Measurements from ENCODE around the gene AJAP1. TPM values are rescaled to one million over a fixed set of nuclear protein-coding genes. Genes with fewer than 3 reads are reported as not detected.
A peak's percentile ranks its signal among the peaks of the same experiment; 100 is the strongest.

The AJAP1 gene
- total and polyA plus RNA-seq, 2 of the 8 experiments (the other 6 are each of a cell fraction or from before 2014, with no cell fraction given) = 1.9 to 6.2 TPM

DNA sequence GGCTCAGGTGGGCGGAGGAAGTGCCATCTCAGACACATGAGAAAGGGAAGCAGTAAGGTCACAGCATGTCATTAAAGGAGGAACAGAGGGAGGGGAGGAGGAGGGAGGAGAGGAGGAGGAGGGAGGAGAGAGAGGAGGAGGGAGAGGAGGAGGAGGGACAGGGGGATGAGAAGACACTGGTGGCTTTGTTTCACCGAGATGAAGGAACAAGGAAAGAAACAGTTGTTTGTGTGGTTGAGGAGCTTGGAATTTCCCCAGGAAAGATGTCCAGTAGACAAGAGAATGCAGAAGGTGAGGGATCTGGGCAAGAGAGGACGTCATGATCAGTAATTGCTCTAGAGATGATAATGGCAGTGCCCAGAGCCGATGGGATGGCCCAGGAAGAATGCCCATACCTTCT lies 97.7 kb downstream of the AJAP1 start:
- Histone ChIP-seq H4K20me1 (replicated peaks in 1 of 2; ENCODE audit: control insufficient read depth in 1 of 2, insufficient read depth in 2 of 2, low read length in 2 of 2) (peaks cover 2 to 4% of the 10 kb centered on the region in 2 experiments), H2BK12ac (ENCODE audit: low read depth, low read length) (peak overlapping the region; percentile 69; the same call in 1 of the 2 replicates), H3K27me3 (replicated peaks in 1 of 4; ENCODE audit: control insufficient read depth in 3 of 4, extremely low read depth in 1 of 4, insufficient read depth in 3 of 4, low read length in 3 of 4) (peaks cover 0 to under 1% (median 0%) of the 10 kb centered on the region in 4 experiments; a peak in 1 of 7 replicates), H2AK5ac (ENCODE audit: low read depth, low read length) (no peak overlapping the region), H3K27ac (ENCODE audit: low read depth, low read length) (no peak overlapping the region), H2BK20ac (ENCODE audit: low read length) (no peak overlapping the region), H3K4me3 (ENCODE audit: extremely low read depth in 1 of 4, insufficient read depth in 2 of 4, low read depth in 3 of 4, low read length in 4 of 4) (no peak overlapping the region), H4K8ac (ENCODE audit: extremely low read depth, insufficient read depth, low read length) (no peak overlapping the region), H3K14ac (ENCODE audit: insufficient read length) (no peak overlapping the region), H3K23me2 (ENCODE audit: low read depth, low read length) (peaks cover 2% of the 10 kb centered on the region; the same call in 1 of the 2 replicates), H3K36me3 (ENCODE audit: control insufficient read depth in 2 of 4, insufficient read depth in 4 of 4, low read length in 3 of 4) (no peaks in the 10 kb centered on the region), H2BK5ac (ENCODE audit: low read depth, low read length) (0 out of 2 replicates have a peak overlapping the region, but pooled peaks have one; percentile 17), H4K5ac (ENCODE audit: insufficient read length, low read depth, low read length) (no peak overlapping the region), H3K4me2 (ENCODE audit: insufficient read depth in 1 of 2, low read depth in 2 of 2, low read length in 2 of 2) (no peak overlapping the region), H3K9ac (replicated peaks in 1 of 4; ENCODE audit: extremely low read depth in 1 of 4, low read depth in 3 of 4, low read length in 3 of 4) (no peak overlapping the region), H2BK120ac (replicated peaks; ENCODE audit: low read depth, low read length) (no peak overlapping the region), H3K79me2 (ENCODE audit: control insufficient read depth in 1 of 2, insufficient read depth in 2 of 2, low read length in 2 of 2) (no peaks in the 10 kb centered on the region), H3K56ac (replicated peaks; ENCODE audit: insufficient read length, low read depth, low read length) (no peak overlapping the region), H3K4ac (replicated peaks; ENCODE audit: insufficient read length, low read depth, low read length) (no peak overlapping the region), H2BK15ac (ENCODE audit: low read length) (0 out of 2 replicates have a peak overlapping the region, but pooled peaks have one; percentile 8), H2AFZ (ENCODE audit: low read length) (no peak overlapping the region), H3K9me3 (ENCODE audit: insufficient read depth in 2 of 2, low read depth in 1 of 2, low read length in 1 of 2) (peaks cover 5 to 8% of the 10 kb centered on the region in 2 experiments; a peak in 1 of 4 replicates), H3K79me1 (ENCODE audit: low read depth, low read length) (0 out of 2 replicates have a peak, but pooled peaks cover 2% of the 10 kb centered on the region), H4K91ac (replicated peaks; ENCODE audit: insufficient read length, low read length) (no peak overlapping the region), H3K4me1 (replicated peaks in 1 of 4; ENCODE audit: control insufficient read depth in 3 of 4, insufficient read depth in 4 of 4, low read length in 3 of 4) (peaks cover 10 to 23% (median 15%) of the 10 kb centered on the region in 4 experiments), H3K18ac (ENCODE audit: extremely low read depth, low read length) (no peak overlapping the region), H3K23ac (ENCODE audit: insufficient read length) (no peak overlapping the region)
- CTCF ChIA-PET (ENCODE audit: partially characterized antibody) = interaction anchor here (0.9 kb wide), 1 partner anchor 33 kb away, joined by 3 read pairs; no protein-coding TSS in a partner anchor
- 87% methylated on average over 4 of the region's 4 CpGs; no CpG with 5 or more reads in 1 of the 2 experiments for WGBS, 2 experiments (ENCODE audit: extremely low coverage in 1 of 2, insufficient coverage in 1 of 2, insufficient read length in 1 of 2, insufficient replicate concordance in 2 of 2, low coverage in 1 of 2, low lambda C conversion rate in 2 of 2, missing lambda C conversion rate in 1 of 2)
- no peak for DNase-seq (ENCODE audit: low read depth in 1 of 2, low spot score in 2 of 2)
- TF ChIP-seq MAFK (IDR thresholded peaks at IDR 0.05; ENCODE audit: low read depth, low read length) = no peak
- TF ChIP-seq SP4 (IDR thresholded peaks at IDR 0.05; ENCODE audit: low read length) = no peak
- TF ChIP-seq CREB1 (IDR thresholded peaks at IDR 0.05) = no peak
- TF ChIP-seq SAP30 (IDR thresholded peaks at IDR 0.05; ENCODE audit: insufficient read depth, insufficient replicate concordance, low read length) = no peak
- TF ChIP-seq CBX5 (IDR thresholded peaks at IDR 0.05; ENCODE audit: low read depth, low read length) = no peak
- TF ChIP-seq SUZ12 (IDR thresholded peaks at IDR 0.05; ENCODE audit: low read length) = no peak
- no peak for TF ChIP-seq EZH2 (IDR thresholded peaks at IDR 0.05; ENCODE audit: low read depth, low read length, severe bottlenecking)
- TF ChIP-seq HDAC6 (IDR thresholded peaks at IDR 0.05; ENCODE audit: low read depth, low read length) = no peak
- no peak for TF ChIP-seq SRF (IDR thresholded peaks at IDR 0.05; ENCODE audit: low read depth, low read length)
- no peak for TF ChIP-seq RAD21 (IDR thresholded peaks at IDR 0.05 in 1 of 2, conservative IDR thresholded peaks at IDR 0.05 in 1 of 2; ENCODE audit: low read depth in 2 of 2, low read length in 2 of 2)
- TF ChIP-seq CHD1 (IDR thresholded peaks at IDR 0.05; ENCODE audit: low read depth, low read length) = no peak
- TF ChIP-seq EGR1 (IDR thresholded peaks at IDR 0.05; ENCODE audit: borderline replicate concordance, low read depth, low read length) = no peak
- no peak for TF ChIP-seq GTF2F1 (IDR thresholded peaks at IDR 0.05; ENCODE audit: borderline replicate concordance, low read depth, low read length)
- FAIRE-seq = no peak
- POLR2A ChIA-PET (ENCODE audit: partially characterized antibody) = no interaction called here

All from H1 (cell line).